HG02623 (cell line): ENCODE measurements around the gene SFR1.

ENCODE experiments used
- ATAC-seq: cut with Tn5 transposase; IDR thresholded peaks from one replicate; pipeline ENCODE4 v1.9.1; 2021; ENCODE audit warnings: moderate library complexity; ENCODE audit not compliant: unreplicated experiment

SFR1 gene

GRCh38 chr10:104104418-104104817 is 17.6 kb upstream of the SFR1 start:
- no peak for ATAC-seq

DNA sequence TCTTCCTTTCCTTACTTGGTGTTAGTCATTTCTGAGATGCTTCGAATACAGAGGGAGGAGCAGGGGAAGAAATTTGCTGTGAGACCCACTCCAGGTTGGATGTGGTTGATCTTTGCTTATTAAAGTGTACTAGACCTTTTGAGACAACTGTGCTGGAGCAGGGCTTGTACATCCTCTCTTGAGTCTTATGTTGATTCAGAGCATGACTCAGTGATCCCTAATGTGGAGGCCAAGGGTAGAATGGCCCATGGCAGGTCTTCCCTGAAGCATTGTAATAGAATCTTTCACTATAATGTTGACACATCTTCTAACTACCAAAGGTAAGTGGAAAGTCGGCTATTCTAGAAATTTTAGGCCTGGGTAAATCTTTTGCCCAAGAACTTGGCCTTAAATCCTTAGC is 17.0 kb upstream of the SFR1 start:
- no peak for ATAC-seq

- peak; percentile 57 for ATAC-seq
Measured at GRCh38 chr10:104109908-104110662, 11.9 kb upstream of the SFR1 start.

- ATAC-seq, result no peak
Measured at GRCh38 chr10:104113376-104113956, 8.5 kb upstream of the SFR1 start.

DNA sequence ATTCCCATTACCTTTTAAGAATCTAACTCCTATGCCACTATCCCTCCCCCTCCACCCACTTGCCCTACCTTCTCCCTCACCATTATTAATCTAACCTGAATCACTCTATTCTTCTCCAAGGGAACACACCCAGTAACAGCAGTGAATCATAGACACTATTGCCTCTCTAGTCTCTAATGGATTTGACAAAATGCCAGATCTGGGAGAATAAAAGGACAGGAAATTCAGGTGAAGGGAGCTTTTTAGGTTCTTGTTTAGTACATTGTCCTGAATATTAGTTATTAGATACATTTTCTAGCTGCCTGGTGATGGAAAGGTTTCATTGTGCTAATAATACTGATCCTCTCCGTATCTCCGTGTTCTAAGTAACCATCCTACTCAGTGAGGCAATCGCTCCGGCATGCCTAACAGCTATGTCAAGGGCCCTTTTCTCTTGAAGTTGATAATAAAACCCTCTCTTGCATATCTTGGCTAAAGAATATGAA is 4.1 kb upstream of the SFR1 start:
- ATAC-seq, result no peak

DNA sequence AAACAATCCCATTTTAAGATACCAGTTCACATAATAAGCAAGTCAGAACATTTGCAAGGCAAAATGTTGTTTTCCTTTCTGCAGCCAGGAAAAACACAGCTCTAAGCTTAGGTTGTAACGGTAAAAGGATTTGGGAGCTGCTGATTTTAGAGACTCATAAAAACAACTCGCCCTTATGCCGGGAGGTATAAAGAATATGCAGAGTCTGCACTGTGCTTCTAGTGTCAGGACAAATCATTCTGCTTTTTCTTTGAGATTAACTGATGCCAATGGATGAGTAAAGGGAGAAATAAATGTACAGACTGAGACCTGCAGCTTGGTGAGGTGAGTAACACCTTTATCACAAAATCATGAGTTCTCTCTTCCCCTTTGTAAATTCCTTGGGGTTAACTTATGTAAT is 2.0 kb upstream of the SFR1 start:
- no peak for ATAC-seq

DNA sequence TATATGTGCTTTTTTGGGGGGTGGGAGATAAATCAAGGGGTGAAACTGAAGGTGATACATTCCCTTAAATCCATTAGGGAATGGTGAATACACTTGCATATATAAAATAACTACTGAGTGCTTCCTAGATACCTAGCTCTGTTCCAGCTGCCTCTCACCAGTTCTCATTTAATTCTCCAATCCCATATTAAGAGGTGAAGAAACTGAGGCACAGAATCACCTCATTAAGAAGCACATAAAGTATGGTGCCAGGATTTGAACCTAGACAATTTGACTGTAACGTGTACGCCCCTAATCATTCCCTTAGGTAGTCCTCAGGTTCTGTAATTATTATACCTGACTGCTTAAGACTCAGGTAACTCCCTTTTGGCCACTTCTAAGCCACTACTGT is 1.5 kb upstream of the SFR1 start:
- ATAC-seq, result no peak

GRCh38 chr10:104120903-104121484 is 977 bp upstream of the SFR1 start:
- ATAC-seq, result no peak

DNA sequence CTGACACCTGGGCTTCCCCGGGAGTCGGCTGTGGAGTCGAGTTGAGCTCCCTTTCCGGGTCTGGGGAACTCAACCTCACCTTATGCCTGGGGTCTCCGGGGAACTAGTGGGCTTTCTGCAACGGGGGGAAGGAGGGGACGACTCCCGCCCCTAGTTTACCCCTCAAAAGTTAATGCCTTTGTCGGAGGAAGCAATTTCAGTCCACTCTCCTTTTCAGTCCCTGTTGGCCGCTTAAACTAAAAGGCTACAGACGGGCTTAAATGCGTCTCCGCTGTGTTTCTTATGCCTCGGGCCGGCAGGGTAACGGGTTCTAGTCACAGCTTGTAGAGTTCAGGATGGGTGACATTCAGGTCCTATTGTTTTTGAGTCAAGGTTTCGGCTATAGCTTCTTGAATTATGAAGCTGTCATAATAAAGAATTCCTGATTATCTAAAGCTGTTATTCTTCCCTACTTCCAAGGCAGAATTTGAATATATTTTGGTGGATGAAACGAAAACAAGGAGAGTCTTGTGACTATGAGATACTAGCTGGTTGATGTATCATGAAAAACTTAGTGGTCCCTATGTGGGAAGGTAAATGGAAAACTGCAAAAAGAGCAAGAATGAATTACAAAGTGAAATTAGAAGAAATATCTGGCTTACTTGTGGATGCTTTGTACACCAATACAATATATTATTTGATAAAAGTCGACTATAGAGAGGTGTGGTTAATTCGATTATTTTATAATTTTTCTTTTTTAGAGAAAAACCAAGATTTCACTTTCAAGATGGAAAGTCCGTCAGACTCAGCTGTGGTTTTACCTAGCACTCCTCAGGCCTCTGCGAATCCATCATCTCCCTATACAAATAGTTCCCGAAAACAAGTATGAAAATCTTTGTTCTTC is 495 bp downstream of the SFR1 start:
- ATAC-seq, result no peak

- no peak for ATAC-seq
Measured at GRCh38 chr10:104123397-104123796, 1.4 kb downstream of the SFR1 start.

DNA sequence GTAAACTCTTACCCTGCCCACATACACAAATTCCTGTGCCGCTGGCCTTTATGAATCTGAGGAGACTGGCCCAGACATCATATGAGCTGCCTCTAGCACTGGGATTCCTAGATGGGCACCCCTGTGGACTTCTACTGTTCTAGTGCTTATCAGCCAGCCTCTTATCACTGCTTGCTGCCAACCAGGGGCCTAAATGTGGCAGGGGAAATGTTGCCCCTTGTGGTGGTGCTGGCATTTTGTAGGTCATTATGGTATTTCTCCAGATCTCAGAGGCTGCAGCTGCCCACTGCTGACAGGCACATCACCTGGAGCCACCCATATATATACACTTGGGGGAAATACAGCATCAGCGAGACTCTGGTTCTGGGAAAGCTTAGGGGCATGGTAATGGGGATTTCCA is 5.4 kb downstream of the SFR1 start:
- no peak for ATAC-seq

DNA sequence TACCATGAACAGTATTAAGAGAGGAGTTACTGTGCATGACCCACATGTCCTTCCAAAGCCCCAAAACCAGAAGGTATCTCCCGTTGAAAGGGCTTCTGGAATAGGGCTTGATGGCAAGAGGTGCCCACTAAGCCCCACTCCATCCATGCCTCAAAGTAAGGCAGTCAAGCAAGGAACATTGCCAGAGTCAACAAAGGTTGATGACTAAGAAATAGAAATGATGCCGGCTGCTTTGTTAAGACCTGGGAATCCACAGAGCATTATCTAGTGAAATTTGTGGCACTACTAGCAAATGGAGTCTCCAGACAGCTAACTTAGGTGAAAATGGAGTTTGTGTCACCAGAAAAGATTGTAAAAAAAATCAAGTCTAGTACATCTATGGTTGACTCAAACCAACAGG is 6.2 kb downstream of the SFR1 start:
- ATAC-seq, result no peak

DNA sequence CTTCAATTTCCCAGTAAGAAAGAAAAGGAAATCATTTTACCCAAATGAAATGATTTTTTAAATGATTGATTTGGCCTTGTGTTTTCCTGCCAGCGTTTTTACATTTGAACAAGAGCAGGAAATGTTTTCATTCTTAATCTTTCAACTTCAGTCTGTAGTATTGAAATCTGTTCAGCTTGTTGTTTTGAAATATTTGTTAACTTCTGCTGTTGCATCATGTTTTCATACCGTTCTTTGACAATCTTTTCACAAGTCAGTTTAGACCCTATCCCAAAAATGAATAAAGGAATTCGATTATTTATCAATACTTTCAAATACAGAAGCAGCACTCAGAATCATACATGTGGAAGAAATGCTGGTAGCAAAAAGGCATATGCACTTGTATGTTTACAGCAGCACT is 8.1 kb downstream of the SFR1 start:
- no peak for ATAC-seq

- no peak for ATAC-seq
Measured at GRCh38 chr10:104138131-104138530, 16.2 kb downstream of the SFR1 start.

- ATAC-seq, result no peak
Measured at GRCh38 chr10:104139221-104139620, 17.2 kb downstream of the SFR1 start.

- ATAC-seq, result no peak
Measured at GRCh38 chr10:104142081-104142480, 20.1 kb downstream of the SFR1 start.

GRCh38 chr10:104143829-104144228 is 21.9 kb downstream of the SFR1 start:
- ATAC-seq, result no peak

DNA sequence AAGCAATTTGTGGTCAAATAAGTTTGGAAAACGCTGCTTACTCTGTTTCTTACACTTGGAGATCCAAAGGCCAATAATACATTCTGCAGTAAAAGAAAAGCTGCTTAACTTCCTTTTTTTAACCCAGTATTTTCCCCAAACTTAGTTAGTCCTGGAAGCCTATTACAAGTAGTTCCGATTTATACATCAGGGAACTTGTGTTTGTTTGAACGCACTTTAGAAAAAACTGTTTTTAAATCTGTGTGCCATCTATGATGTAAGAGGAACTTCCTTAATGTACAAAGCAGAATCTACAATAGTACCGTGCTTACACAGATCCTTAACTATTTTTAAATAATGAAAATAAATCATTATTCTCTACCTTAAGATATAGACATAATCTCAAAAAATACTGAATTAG is 23.0 kb downstream of the SFR1 start:
- ATAC-seq, result no peak

DNA sequence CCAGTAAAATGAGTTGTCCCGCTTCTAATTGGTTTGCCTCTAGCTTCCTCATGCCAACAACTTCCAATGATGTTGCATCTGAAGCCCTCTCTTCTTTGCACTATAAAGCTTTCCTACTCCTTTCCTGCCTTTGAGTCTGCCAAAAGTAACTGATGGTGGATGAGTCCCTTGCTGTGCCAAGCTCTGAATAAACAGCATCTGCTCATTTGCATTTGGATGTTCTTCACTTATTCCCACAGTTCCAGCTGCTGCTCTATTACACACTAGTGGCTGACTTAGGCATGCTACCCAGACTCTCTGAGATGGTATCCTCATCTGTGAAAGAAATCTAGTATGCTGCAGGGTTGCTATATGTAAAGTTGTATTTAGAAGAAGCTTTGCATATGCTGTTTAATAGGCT is 24.9 kb downstream of the SFR1 start:
- no peak for ATAC-seq

DNA sequence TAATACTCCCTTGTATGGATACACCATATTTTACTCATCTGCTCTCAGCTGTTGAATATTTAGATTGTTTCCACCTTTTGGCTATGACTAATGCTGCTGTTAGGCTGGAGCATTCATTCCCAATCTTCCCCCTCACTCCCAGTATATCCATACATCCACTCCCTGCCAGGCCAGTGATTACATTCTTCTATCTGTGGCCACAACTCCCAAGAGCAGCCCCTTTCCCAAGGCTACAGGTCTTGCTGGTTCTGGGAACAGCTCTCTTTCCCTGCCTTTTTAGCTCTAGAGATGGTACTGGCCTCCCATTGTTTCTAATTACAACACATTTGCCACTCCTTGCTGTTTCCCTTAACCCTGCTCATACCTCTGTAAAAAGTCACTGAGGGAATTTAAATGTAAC is 28.2 kb downstream of the SFR1 start:
- ATAC-seq, result no peak

- no peak for ATAC-seq
Measured at GRCh38 chr10:104151737-104152136, 29.8 kb downstream of the SFR1 start.
